MM.1S (cell line): Measurements from ENCODE around the gene NRTN.

Experiments
- EZH2phosphoT487 ChIP-seq: fragments of 300-600 bp; sonication (generic); IDR thresholded peaks from 2 replicates; pipeline ENCODE4 v1.6.1; 2018; ENCODE audit warnings: antibody characterized with exemption, low read length
- TF ChIP-seq, protein P1 (sequence below): fragments of 300-600 bp; sonication (generic); IDR thresholded peaks from 2 replicates; pipeline ENCODE4 v1.5.1; 2016; ENCODE audit warnings: antibody characterized with exemption, low read length, mixed read lengths

DNA sequence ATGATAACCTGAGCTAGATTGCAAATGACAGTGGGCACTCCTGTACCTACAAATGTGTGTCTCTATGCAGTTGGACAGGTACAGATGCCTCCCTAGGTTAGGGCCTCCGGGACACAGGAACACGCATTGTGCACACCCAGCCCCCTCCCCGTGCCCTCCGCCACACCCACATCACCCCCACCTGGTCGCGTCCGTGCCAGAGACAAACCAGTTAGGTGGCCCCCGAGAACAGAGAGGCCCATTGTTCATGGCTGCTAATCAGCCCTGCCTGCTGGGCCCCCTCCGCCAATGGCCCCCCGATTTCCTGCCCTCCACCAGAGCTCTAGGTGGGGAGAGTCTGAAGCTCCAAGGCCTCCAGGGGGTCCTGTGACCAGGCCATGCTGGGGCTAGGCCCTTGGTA, 13.7 kb downstream of the NRTN start:
- TF ChIP-seq, protein P1, sequence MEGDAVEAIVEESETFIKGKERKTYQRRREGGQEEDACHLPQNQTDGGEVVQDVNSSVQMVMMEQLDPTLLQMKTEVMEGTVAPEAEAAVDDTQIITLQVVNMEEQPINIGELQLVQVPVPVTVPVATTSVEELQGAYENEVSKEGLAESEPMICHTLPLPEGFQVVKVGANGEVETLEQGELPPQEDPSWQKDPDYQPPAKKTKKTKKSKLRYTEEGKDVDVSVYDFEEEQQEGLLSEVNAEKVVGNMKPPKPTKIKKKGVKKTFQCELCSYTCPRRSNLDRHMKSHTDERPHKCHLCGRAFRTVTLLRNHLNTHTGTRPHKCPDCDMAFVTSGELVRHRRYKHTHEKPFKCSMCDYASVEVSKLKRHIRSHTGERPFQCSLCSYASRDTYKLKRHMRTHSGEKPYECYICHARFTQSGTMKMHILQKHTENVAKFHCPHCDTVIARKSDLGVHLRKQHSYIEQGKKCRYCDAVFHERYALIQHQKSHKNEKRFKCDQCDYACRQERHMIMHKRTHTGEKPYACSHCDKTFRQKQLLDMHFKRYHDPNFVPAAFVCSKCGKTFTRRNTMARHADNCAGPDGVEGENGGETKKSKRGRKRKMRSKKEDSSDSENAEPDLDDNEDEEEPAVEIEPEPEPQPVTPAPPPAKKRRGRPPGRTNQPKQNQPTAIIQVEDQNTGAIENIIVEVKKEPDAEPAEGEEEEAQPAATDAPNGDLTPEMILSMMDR: no peak
- TF ChIP-seq EZH2phosphoT487: no peak
